NK-92 treated with Interleukin-12 subunit alpha and Interleukin-12 subunit beta, amount 100 ng/mL, for 24 hours (cell line): Measurements from ENCODE around the gene PROZ.

ENCODE experiments used
- DNase-seq: peaks from one replicate; lab custom pipeline; 2025; lab: John Stamatoyannopoulos, UW

Gene PROZ

GRCh38 chr13:113205428-113205931, 47.0 kb downstream of the PROZ start:
- DNase-seq, result no peak

- no peak for DNase-seq
Observed at GRCh38 chr13:113207460-113207859, 49.0 kb downstream of the PROZ start.

- DNase-seq, result no peak
Observed at GRCh38 chr13:113207890-113208420, 49.5 kb downstream of the PROZ start.

GRCh38 chr13:113208421-113209335, 50.2 kb downstream of the PROZ start, which contains the start of gene PCID2:
Gene PCID2, minus strand, starts transcription at chr13:113208669. Its CDS starts 35 bp downstream, at chr13:113208634.
- peak; percentile 80 for DNase-seq

GRCh38 chr13:113209336-113209758, 50.9 kb downstream of the PROZ start, which contains the start of gene CUL4A:
Gene CUL4A, plus strand, starts transcription at chr13:113209613. Its CDS starts 15 bp downstream, at chr13:113209628.
- peak; percentile 60 for DNase-seq

GRCh38 chr13:113209759-113210421, 51.4 kb downstream of the PROZ start:
- DNase-seq, result peak; percentile 49

- no peak for DNase-seq
Observed at GRCh38 chr13:113210833-113211232, 52.4 kb downstream of the PROZ start.

GRCh38 chr13:113211774-113212173, 53.3 kb downstream of the PROZ start:
- no peak for DNase-seq

GRCh38 chr13:113216254-113217048, 58.0 kb downstream of the PROZ start:
- no peak for DNase-seq

GRCh38 chr13:113218586-113218985, 60.1 kb downstream of the PROZ start:
- DNase-seq, result no peak

- DNase-seq, result no peak
Observed at GRCh38 chr13:113219256-113219940, 61.0 kb downstream of the PROZ start.

- DNase-seq, result no peak
Observed at GRCh38 chr13:113220141-113220598, 61.7 kb downstream of the PROZ start.

GRCh38 chr13:113220877-113221276, 62.4 kb downstream of the PROZ start:
- DNase-seq, result no peak
